ENCODE data around the gene GRAMD2A.

DNA sequence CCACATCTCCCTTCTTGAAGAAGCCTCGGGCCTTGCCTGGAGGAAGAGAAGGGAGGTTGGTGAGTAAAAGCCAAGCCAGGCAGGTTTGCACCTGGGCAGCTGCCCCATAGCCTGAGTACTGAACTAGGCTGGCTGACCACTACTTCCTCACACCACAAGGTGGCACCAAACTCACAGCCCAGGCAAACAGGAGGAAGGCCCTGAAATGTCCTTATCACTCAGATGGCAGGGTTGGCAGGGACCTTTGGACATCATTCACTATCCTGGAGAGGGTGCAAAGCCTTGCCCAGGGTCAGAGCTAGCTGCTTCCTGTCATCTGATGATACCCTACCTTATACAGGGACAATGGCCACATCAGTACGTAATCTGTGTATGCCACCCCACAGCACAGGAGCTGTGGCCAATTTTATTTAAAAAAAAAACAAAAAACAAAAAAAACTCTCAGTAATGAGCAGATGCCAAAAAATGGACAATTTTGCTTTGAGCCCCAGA lies 2.2 kb upstream of the GRAMD2A start:
- TF ChIP-seq EZH2 (IDR thresholded peaks at IDR 0.05; ENCODE audit: borderline replicate concordance, low read depth, low read length, severe bottlenecking): no peak
- TF ChIP-seq, protein P1, sequence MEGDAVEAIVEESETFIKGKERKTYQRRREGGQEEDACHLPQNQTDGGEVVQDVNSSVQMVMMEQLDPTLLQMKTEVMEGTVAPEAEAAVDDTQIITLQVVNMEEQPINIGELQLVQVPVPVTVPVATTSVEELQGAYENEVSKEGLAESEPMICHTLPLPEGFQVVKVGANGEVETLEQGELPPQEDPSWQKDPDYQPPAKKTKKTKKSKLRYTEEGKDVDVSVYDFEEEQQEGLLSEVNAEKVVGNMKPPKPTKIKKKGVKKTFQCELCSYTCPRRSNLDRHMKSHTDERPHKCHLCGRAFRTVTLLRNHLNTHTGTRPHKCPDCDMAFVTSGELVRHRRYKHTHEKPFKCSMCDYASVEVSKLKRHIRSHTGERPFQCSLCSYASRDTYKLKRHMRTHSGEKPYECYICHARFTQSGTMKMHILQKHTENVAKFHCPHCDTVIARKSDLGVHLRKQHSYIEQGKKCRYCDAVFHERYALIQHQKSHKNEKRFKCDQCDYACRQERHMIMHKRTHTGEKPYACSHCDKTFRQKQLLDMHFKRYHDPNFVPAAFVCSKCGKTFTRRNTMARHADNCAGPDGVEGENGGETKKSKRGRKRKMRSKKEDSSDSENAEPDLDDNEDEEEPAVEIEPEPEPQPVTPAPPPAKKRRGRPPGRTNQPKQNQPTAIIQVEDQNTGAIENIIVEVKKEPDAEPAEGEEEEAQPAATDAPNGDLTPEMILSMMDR (IDR thresholded peaks at IDR 0.05; ENCODE audit: extremely low read depth in 1 of 2, insufficient read depth in 1 of 2, low read depth in 1 of 2, low read length in 2 of 2): peak; percentile 86 to 92
- TF ChIP-seq, protein P2, sequence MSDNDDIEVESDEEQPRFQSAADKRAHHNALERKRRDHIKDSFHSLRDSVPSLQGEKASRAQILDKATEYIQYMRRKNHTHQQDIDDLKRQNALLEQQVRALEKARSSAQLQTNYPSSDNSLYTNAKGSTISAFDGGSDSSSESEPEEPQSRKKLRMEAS (IDR thresholded peaks at IDR 0.05; ENCODE audit: insufficient read depth, insufficient read length): no peak
- TF ChIP-seq POLR2AphosphoS5 (IDR thresholded peaks at IDR 0.05; ENCODE audit: insufficient read depth, low read depth, low read length): no peak
- no peak for TF ChIP-seq POLR2A (IDR thresholded peaks at IDR 0.05; ENCODE audit: low read depth, low read length)
- no peak for TF ChIP-seq GATA2 (IDR thresholded peaks at IDR 0.05; ENCODE audit: insufficient read depth, insufficient read length, low read depth, low read length)
- TF ChIP-seq JUN (IDR thresholded peaks at IDR 0.05; ENCODE audit: borderline replicate concordance, insufficient read depth, insufficient read length, low read depth): no peak

All from endothelial cell of umbilical vein (primary cell).